Astrocyte (in vitro differentiated cells and primary cell): ENCODE measurements around the gene NAALADL2. TPM values are rescaled to one million over a fixed set of nuclear protein-coding genes. Genes with fewer than 3 reads are reported as not detected.

ENCODE experiments used
- DNase-seq: peaks from one replicate; pipeline ENCODE4 v3.0.0-alpha.2; 2010; ENCODE audit warnings: low read depth
- FAIRE-seq: peaks from 2 replicates; lab custom pipeline; 2011; peaks lifted over from hg19 to GRCh38; lab: Jason Lieb, UNC
- H2AFZ ChIP-seq: 2 replicates; pipeline ENCODE4 v1.6.0; 2012; ENCODE audit warnings: low read depth, low read length, inconsistent platforms
- H3K27ac ChIP-seq: 2 replicates; pipeline ENCODE4 v1.5.1; 2011; ENCODE audit warnings: low read depth, low read length, inconsistent platforms
- H3K27me3 ChIP-seq: 2 replicates; pipeline ENCODE4 v1.6.0; 2011; ENCODE audit warnings: low read length, inconsistent platforms; ENCODE audit not compliant: insufficient read depth
- H3K36me3 ChIP-seq: 2 replicates; pipeline ENCODE4 v1.5.1; 2011; ENCODE audit warnings: low read length, inconsistent platforms; ENCODE audit not compliant: insufficient read depth
- H3K4me1 ChIP-seq: 2 replicates; pipeline ENCODE4 v1.5.1; 2011; ENCODE audit warnings: low read length, inconsistent platforms; ENCODE audit not compliant: insufficient read depth
- H3K4me2 ChIP-seq: 2 replicates; pipeline ENCODE4 v1.6.0; 2012; ENCODE audit warnings: low read length, inconsistent platforms
- H3K4me3 ChIP-seq: 2 replicates; pipeline ENCODE4 v1.5.1; 2011; ENCODE audit warnings: low read depth, mild to moderate bottlenecking, low read length, inconsistent platforms; ENCODE audit not compliant: insufficient read depth
- H3K79me2 ChIP-seq: 2 replicates; pipeline ENCODE4 v1.6.0; 2012; ENCODE audit warnings: mild to moderate bottlenecking, low read length, inconsistent platforms; ENCODE audit not compliant: insufficient read depth
- H3K9ac ChIP-seq: 2 replicates; pipeline ENCODE4 v1.6.0; 2012; ENCODE audit warnings: mild to moderate bottlenecking, low read length, inconsistent platforms
- H3K9me3 ChIP-seq: 2 replicates; pipeline ENCODE4 v1.5.1; 2012; ENCODE audit warnings: low read depth, mild to moderate bottlenecking, low read length, inconsistent platforms; ENCODE audit not compliant: insufficient read depth
- H4K20me1 ChIP-seq: 2 replicates; pipeline ENCODE4 v1.6.0; 2012; ENCODE audit warnings: low read length, inconsistent platforms; ENCODE audit not compliant: insufficient read depth
- H3K27ac Mint-ChIP-seq: one replicate; pipeline ENCODE4 v1.8.0; 2021; ENCODE audit warnings: mild to moderate bottlenecking, mixed read lengths; ENCODE audit not compliant: unreplicated experiment
- H3K27me3 Mint-ChIP-seq: one replicate; pipeline ENCODE4 v1.8.0; 2021; ENCODE audit warnings: low read depth, mixed read lengths; ENCODE audit not compliant: unreplicated experiment
- H3K36me3 Mint-ChIP-seq: one replicate; pipeline ENCODE4 v1.8.0; 2021; ENCODE audit warnings: low read depth, mixed read lengths; ENCODE audit not compliant: unreplicated experiment
- H3K4me1 Mint-ChIP-seq: one replicate; pipeline ENCODE4 v1.8.0; 2021; ENCODE audit warnings: low read depth, mixed read lengths; ENCODE audit not compliant: unreplicated experiment
- H3K4me3 Mint-ChIP-seq: one replicate; pipeline ENCODE4 v1.8.0; 2021; ENCODE audit warnings: mild to moderate bottlenecking, moderate library complexity, mixed read lengths; ENCODE audit not compliant: unreplicated experiment
- H3K9me3 Mint-ChIP-seq: one replicate; pipeline ENCODE4 v1.8.0; 2021; ENCODE audit warnings: mild to moderate bottlenecking, mixed read lengths; ENCODE audit not compliant: unreplicated experiment
- EZH2 ChIP-seq: IDR thresholded peaks from 2 replicates; pipeline ENCODE4 v1.6.1; 2012; ENCODE audit warnings: mild to moderate bottlenecking, low read length, inconsistent platforms; ENCODE audit not compliant: insufficient read depth
- total RNA-seq: library from RNA; stranded (reverse); gene quantifications from 2 replicates; pipeline ENCODE4 v1.2.1, GENCODE V29; 2021
- TF ChIP-seq, protein P1 (sequence below): IDR thresholded peaks from 2 replicates; pipeline ENCODE4 v1.5.1; 2011; ENCODE audit warnings: low read depth, mild to moderate bottlenecking, inconsistent platforms, low read length, moderate library complexity; ENCODE audit not compliant: insufficient read depth

NAALADL2 gene
- total RNA-seq, 1 donor from 2014 or later = 2.7 TPM

DNA sequence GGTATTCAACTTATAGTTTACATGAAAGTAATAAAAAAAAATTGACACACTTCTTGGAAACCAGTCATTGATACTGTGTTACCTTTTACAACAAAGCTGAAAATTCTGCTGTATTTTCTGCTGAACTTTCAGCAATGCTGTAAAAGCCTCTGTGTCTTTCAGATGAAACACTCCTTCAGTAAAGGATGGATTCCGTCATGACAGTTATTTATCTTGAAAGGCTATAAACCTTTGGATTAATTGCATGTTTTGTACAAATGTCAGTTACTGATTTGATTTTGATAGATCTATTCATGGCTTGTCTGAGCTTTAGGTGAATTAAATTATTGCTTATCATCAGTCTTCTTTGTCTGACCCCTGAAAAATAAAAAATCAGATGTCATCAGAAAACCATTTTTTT is 355.1 kb downstream of the NAALADL2 start:
- FAIRE-seq (no peak), DNase-seq (no peak)
- Mint-ChIP-seq H3K4me1 (no peaks in the 10 kb centered on the region), H3K4me3 (no peak overlapping the region), H3K27ac (no peak overlapping the region), H3K9me3 (no peaks in the 10 kb centered on the region), H3K27me3 (no peaks in the 10 kb centered on the region), H3K36me3 (no peaks in the 10 kb centered on the region)
- H3K4me3 ChIP-seq = no peak overlapping the region
- H3K4me2 ChIP-seq = no peak overlapping the region
- H3K27ac ChIP-seq = no peak overlapping the region
- H3K9me3 ChIP-seq = no peaks in the 10 kb centered on the region
- H2AFZ ChIP-seq = no peak overlapping the region
- no peaks in the 10 kb centered on the region for H3K79me2 ChIP-seq
- H4K20me1 ChIP-seq = no peaks in the 10 kb centered on the region
- no peaks in the 10 kb centered on the region for H3K27me3 ChIP-seq
- TF ChIP-seq, protein P1, sequence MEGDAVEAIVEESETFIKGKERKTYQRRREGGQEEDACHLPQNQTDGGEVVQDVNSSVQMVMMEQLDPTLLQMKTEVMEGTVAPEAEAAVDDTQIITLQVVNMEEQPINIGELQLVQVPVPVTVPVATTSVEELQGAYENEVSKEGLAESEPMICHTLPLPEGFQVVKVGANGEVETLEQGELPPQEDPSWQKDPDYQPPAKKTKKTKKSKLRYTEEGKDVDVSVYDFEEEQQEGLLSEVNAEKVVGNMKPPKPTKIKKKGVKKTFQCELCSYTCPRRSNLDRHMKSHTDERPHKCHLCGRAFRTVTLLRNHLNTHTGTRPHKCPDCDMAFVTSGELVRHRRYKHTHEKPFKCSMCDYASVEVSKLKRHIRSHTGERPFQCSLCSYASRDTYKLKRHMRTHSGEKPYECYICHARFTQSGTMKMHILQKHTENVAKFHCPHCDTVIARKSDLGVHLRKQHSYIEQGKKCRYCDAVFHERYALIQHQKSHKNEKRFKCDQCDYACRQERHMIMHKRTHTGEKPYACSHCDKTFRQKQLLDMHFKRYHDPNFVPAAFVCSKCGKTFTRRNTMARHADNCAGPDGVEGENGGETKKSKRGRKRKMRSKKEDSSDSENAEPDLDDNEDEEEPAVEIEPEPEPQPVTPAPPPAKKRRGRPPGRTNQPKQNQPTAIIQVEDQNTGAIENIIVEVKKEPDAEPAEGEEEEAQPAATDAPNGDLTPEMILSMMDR = no peak
- TF ChIP-seq EZH2 = no peak
- H3K4me1 ChIP-seq = no peaks in the 10 kb centered on the region
- H3K36me3 ChIP-seq = no peaks in the 10 kb centered on the region
- no peak overlapping the region for H3K9ac ChIP-seq

DNA sequence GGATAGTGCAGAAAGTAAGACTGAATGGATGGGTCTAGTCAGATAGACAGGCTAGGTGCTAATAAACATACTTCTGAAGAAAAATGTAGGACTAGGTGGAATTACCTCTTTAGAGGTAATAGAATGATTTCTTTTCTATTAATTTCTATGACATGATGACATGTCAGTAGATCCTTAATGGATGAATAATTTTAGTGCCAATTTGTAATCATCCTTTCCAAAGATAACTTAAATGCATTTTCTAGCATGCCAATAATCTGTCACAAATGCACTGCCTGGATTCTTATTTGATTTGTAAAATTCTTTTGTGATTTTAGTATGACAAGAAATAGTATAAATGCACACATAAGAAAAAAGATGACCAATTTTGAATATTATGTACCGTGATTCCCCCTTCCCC is 356.7 kb downstream of the NAALADL2 start:
- Histone ChIP-seq H3K79me2 (no peaks in the 10 kb centered on the region), H2AFZ (no peak overlapping the region), H3K36me3 (no peaks in the 10 kb centered on the region), H3K9ac (no peak overlapping the region), H4K20me1 (no peaks in the 10 kb centered on the region), H3K4me3 (no peak overlapping the region), H3K4me1 (no peaks in the 10 kb centered on the region), H3K27me3 (no peaks in the 10 kb centered on the region), H3K27ac (no peak overlapping the region), H3K4me2 (no peak overlapping the region), H3K9me3 (no peaks in the 10 kb centered on the region)
- Mint-ChIP-seq H3K36me3 (no peaks in the 10 kb centered on the region), H3K27me3 (no peaks in the 10 kb centered on the region), H3K4me1 (no peaks in the 10 kb centered on the region), H3K9me3 (no peaks in the 10 kb centered on the region), H3K4me3 (no peak overlapping the region), H3K27ac (no peak overlapping the region)
- TF ChIP-seq, protein P1 = no peak
- no peak for TF ChIP-seq EZH2
- no peak for FAIRE-seq
- DNase-seq = no peak

DNA sequence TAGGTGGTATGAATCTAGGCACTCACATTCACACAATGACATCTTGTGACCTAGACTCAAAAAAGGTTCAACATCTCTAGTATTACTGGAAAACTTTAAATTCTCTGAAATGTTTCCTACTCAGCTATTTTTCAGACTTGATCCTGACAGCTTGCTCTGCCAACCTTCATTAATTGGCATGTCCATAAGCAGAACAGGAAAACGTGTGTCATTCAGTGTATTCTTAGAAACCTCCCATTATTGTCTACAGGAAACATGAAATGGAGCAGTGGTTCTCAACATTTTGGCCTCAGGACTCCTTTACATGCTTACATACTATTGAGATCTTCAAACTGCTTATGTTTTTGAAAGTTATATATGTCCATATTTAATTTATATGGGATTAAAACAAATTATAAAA is 363.2 kb downstream of the NAALADL2 start:
- FAIRE-seq = no peak
- Histone ChIP-seq H3K4me1 (no peaks in the 10 kb centered on the region), H3K27me3 (no peaks in the 10 kb centered on the region), H3K9me3 (no peaks in the 10 kb centered on the region), H3K79me2 (no peaks in the 10 kb centered on the region), H3K36me3 (no peaks in the 10 kb centered on the region), H3K4me3 (no peak overlapping the region), H3K9ac (no peak overlapping the region), H3K4me2 (no peak overlapping the region), H4K20me1 (no peaks in the 10 kb centered on the region), H2AFZ (no peak overlapping the region), H3K27ac (no peak overlapping the region)
- no peak for DNase-seq
- H3K4me1 Mint-ChIP-seq = no peaks in the 10 kb centered on the region
- no peak overlapping the region for H3K4me3 Mint-ChIP-seq
- no peak overlapping the region for H3K27ac Mint-ChIP-seq
- H3K36me3 Mint-ChIP-seq = no peaks in the 10 kb centered on the region
- no peaks in the 10 kb centered on the region for H3K9me3 Mint-ChIP-seq
- no peaks in the 10 kb centered on the region for H3K27me3 Mint-ChIP-seq
- TF ChIP-seq EZH2 = no peak
- TF ChIP-seq, protein P1 = no peak
